Measurements from ENCODE around the gene HSPA12B.

The HSPA12B gene

GRCh38 chr20:3755814-3756480, 23.5 kb downstream of the HSPA12B start:
- no peaks in the 10 kb centered on the region for H3K27me3 ChIP-seq
- H3K4me1 ChIP-seq = peaks cover 6% of the 10 kb centered on the region; the same call in 1 of the 2 replicates
- H3K36me3 ChIP-seq = peaks cover 26% of the 10 kb centered on the region
- H3K9me3 ChIP-seq = no peaks in the 10 kb centered on the region
- H3K4me3 ChIP-seq (ENCODE audit: low read depth, low read length) = no peak overlapping the region
- DNase-seq = no peak
- TF ChIP-seq CTCF (IDR thresholded peaks at IDR 0.05; ENCODE audit: low read depth, low read length) = no peak

GRCh38 chr20:3757268-3757667, 24.8 kb downstream of the HSPA12B start:
- Histone ChIP-seq H3K4me1 (peaks cover 6% of the 10 kb centered on the region; the same call in 1 of the 2 replicates), H3K27me3 (no peaks in the 10 kb centered on the region), H3K36me3 (peaks cover 30% of the 10 kb centered on the region), H3K9me3 (no peaks in the 10 kb centered on the region), H3K4me3 (ENCODE audit: low read depth, low read length) (no peak overlapping the region)
- no peak for DNase-seq
- no peak for TF ChIP-seq CTCF (IDR thresholded peaks at IDR 0.05; ENCODE audit: low read depth, low read length)

- Histone ChIP-seq H3K27me3 (no peaks in the 10 kb centered on the region), H3K9me3 (no peaks in the 10 kb centered on the region), H3K4me1 (no peaks in the 10 kb centered on the region), H3K36me3 (peaks cover 30% of the 10 kb centered on the region), H3K4me3 (ENCODE audit: low read depth, low read length) (no peak overlapping the region)
- DNase-seq = no peak
- TF ChIP-seq CTCF (IDR thresholded peaks at IDR 0.05; ENCODE audit: low read depth, low read length) = no peak
These were observed 26.1 kb downstream of the HSPA12B start for GRCh38 chr20:3758566-3758965.

GRCh38 chr20:3759316-3759823, 26.9 kb downstream of the HSPA12B start:
- H3K4me3 ChIP-seq (ENCODE audit: low read depth, low read length) = no peak overlapping the region
- no peak for DNase-seq
- TF ChIP-seq CTCF (IDR thresholded peaks at IDR 0.05; ENCODE audit: low read depth, low read length) = no peak
- peaks cover 30% of the 10 kb centered on the region for H3K36me3 ChIP-seq
- H3K4me1 ChIP-seq = no peaks in the 10 kb centered on the region
- no peaks in the 10 kb centered on the region for H3K9me3 ChIP-seq
- no peaks in the 10 kb centered on the region for H3K27me3 ChIP-seq

GRCh38 chr20:3759884-3760283, 27.4 kb downstream of the HSPA12B start:
- Histone ChIP-seq H3K9me3 (no peaks in the 10 kb centered on the region), H3K27me3 (no peaks in the 10 kb centered on the region), H3K4me1 (no peaks in the 10 kb centered on the region), H3K36me3 (peaks cover 30% of the 10 kb centered on the region), H3K4me3 (ENCODE audit: low read depth, low read length) (no peak overlapping the region)
- DNase-seq = no peak
- TF ChIP-seq CTCF (IDR thresholded peaks at IDR 0.05; ENCODE audit: low read depth, low read length) = no peak

GRCh38 chr20:3760655-3761348, 28.3 kb downstream of the HSPA12B start:
- no peaks in the 10 kb centered on the region for H3K27me3 ChIP-seq
- no peak overlapping the region for H3K4me3 ChIP-seq (ENCODE audit: low read depth, low read length)
- H3K9me3 ChIP-seq = no peaks in the 10 kb centered on the region
- DNase-seq = no peak
- H3K4me1 ChIP-seq = peaks cover under 1% of the 10 kb centered on the region; the same call in 1 of the 2 replicates
- no peak for TF ChIP-seq CTCF (IDR thresholded peaks at IDR 0.05; ENCODE audit: low read depth, low read length)
- H3K36me3 ChIP-seq = peaks cover 26% of the 10 kb centered on the region
